ENCODE measurements around the gene BARX2. TPM values are rescaled to one million over a fixed set of nuclear protein-coding genes. Genes with fewer than 3 reads are reported as not detected.

The BARX2 gene
- total RNA-seq, 3 donors from 2014 or later (not counting 1 experiment from before 2014, with no cell fraction given) = not detected

- no peaks in the 10 kb centered on the region for H3K9me3 Mint-ChIP-seq
- H3K4me1 Mint-ChIP-seq = no peaks in the 10 kb centered on the region
- Histone ChIP-seq H3K36me3 (ENCODE audit: control insufficient read depth, insufficient read depth, low read length) (no peaks in the 10 kb centered on the region), H3K27me3 (ENCODE audit: control insufficient read depth, insufficient read depth, low read length) (no peaks in the 10 kb centered on the region), H3K4me1 (ENCODE audit: control insufficient read depth, insufficient read depth, low read length) (no peaks in the 10 kb centered on the region), H3K9me3 (ENCODE audit: control insufficient read depth, insufficient read depth, low read length) (no peaks in the 10 kb centered on the region), H3K27ac (ENCODE audit: low read length) (no peak overlapping the region), H3K4me3 (ENCODE audit: low read length) (no peak overlapping the region)
- TF ChIP-seq, protein P1, sequence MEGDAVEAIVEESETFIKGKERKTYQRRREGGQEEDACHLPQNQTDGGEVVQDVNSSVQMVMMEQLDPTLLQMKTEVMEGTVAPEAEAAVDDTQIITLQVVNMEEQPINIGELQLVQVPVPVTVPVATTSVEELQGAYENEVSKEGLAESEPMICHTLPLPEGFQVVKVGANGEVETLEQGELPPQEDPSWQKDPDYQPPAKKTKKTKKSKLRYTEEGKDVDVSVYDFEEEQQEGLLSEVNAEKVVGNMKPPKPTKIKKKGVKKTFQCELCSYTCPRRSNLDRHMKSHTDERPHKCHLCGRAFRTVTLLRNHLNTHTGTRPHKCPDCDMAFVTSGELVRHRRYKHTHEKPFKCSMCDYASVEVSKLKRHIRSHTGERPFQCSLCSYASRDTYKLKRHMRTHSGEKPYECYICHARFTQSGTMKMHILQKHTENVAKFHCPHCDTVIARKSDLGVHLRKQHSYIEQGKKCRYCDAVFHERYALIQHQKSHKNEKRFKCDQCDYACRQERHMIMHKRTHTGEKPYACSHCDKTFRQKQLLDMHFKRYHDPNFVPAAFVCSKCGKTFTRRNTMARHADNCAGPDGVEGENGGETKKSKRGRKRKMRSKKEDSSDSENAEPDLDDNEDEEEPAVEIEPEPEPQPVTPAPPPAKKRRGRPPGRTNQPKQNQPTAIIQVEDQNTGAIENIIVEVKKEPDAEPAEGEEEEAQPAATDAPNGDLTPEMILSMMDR (IDR thresholded peaks at IDR 0.05) = no peak
- H3K4me3 Mint-ChIP-seq = no peak overlapping the region
- intact Hi-C loops (cut with micrococcal nuclease) = no loop called here
- H3K27me3 Mint-ChIP-seq (ENCODE audit: low read depth in 2 of 2) = no peaks in the 10 kb centered on the region
- H3K36me3 Mint-ChIP-seq = no peaks in the 10 kb centered on the region
- no peak for DNase-seq
- WGBS (ENCODE audit: insufficient coverage) = 52% methylated on average over 3 of the region's 4 CpGs
- H3K27ac Mint-ChIP-seq = no peak overlapping the region
- no peak for ATAC-seq
Observed at GRCh38 chr11:129418039-129418438, 42.4 kb downstream of the BARX2 start.

- no peaks in the 10 kb centered on the region for H3K9me3 ChIP-seq (ENCODE audit: control insufficient read depth, insufficient read depth, low read length)
- Mint-ChIP-seq H3K27ac (no peak overlapping the region), H3K9me3 (no peaks in the 10 kb centered on the region), H3K27me3 (ENCODE audit: low read depth in 2 of 2) (peaks cover 4% of the 10 kb centered on the region in 2 donors), H3K36me3 (no peaks in the 10 kb centered on the region), H3K4me1 (no peaks in the 10 kb centered on the region), H3K4me3 (no peak overlapping the region)
- DNase-seq (no peak), ATAC-seq (no peak)
- intact Hi-C loops (cut with micrococcal nuclease) = no loop called here
- TF ChIP-seq, protein P1 (IDR thresholded peaks at IDR 0.05) = no peak
- no peaks in the 10 kb centered on the region for H3K36me3 ChIP-seq (ENCODE audit: control insufficient read depth, insufficient read depth, low read length)
- no peak overlapping the region for H3K4me3 ChIP-seq (ENCODE audit: low read length)
- H3K27ac ChIP-seq (ENCODE audit: low read length) = no peak overlapping the region
- 88% methylated on average over 2 of the region's 3 CpGs for WGBS (ENCODE audit: insufficient coverage)
- no peaks in the 10 kb centered on the region for H3K27me3 ChIP-seq (ENCODE audit: control insufficient read depth, insufficient read depth, low read length)
- H3K4me1 ChIP-seq (ENCODE audit: control insufficient read depth, insufficient read depth, low read length) = no peaks in the 10 kb centered on the region
Observed at GRCh38 chr11:129419386-129419785, 43.7 kb downstream of the BARX2 start.

DNA sequence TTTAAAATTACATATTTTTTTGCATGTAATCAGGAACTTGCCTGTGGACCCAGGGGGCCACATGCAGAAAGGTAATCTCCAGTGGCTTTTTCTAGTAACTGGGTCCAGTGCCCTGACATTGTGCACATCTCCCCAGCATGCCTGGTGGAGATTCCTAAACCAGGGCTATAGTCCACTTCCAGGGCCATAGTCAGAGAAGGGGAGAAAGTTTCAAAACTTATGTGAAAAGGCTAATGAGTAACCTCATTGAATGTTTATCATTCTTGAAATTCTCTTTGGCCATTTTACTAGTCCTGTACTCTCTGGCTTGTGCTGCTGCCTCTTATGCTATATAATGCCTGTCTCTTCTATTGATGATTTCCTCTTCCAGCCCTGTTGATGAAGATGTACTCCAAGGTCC, 47.8 kb downstream of the BARX2 start:
- no peaks in the 10 kb centered on the region for H3K36me3 Mint-ChIP-seq

GRCh38 chr11:129425214-129425613, 49.6 kb downstream of the BARX2 start:
- Mint-ChIP-seq H3K27ac (no peak overlapping the region), H3K27me3 (ENCODE audit: low read depth in 2 of 2) (peaks cover 9 to 13% of the 10 kb centered on the region in 2 donors), H3K9me3 (no peaks in the 10 kb centered on the region), H3K36me3 (no peaks in the 10 kb centered on the region), H3K4me1 (no peaks in the 10 kb centered on the region), H3K4me3 (no peak overlapping the region)
- no peak for DNase-seq
- TF ChIP-seq, protein P1 (IDR thresholded peaks at IDR 0.05) = no peak
- intact Hi-C loops (cut with micrococcal nuclease) = no loop called here
- Histone ChIP-seq H3K27ac (ENCODE audit: low read length) (no peak overlapping the region), H3K27me3 (ENCODE audit: control insufficient read depth, insufficient read depth, low read length) (no peaks in the 10 kb centered on the region), H3K4me3 (ENCODE audit: low read length) (no peak overlapping the region), H3K4me1 (ENCODE audit: control insufficient read depth, insufficient read depth, low read length) (no peaks in the 10 kb centered on the region), H3K9me3 (ENCODE audit: control insufficient read depth, insufficient read depth, low read length) (no peaks in the 10 kb centered on the region), H3K36me3 (ENCODE audit: control insufficient read depth, insufficient read depth, low read length) (no peaks in the 10 kb centered on the region)
- 66% methylated on average over 4 of the region's 4 CpGs for WGBS (ENCODE audit: insufficient coverage)
- no peak for ATAC-seq

More for the DNA sequence above, 47.8 kb downstream of the BARX2 start:
- ATAC-seq (no peak), DNase-seq (no peak)
- Histone ChIP-seq H3K27me3 (ENCODE audit: control insufficient read depth, insufficient read depth, low read length) (no peaks in the 10 kb centered on the region), H3K9me3 (ENCODE audit: control insufficient read depth, insufficient read depth, low read length) (no peaks in the 10 kb centered on the region), H3K27ac (ENCODE audit: low read length) (no peak overlapping the region), H3K4me3 (ENCODE audit: low read length) (no peak overlapping the region), H3K4me1 (ENCODE audit: control insufficient read depth, insufficient read depth, low read length) (no peaks in the 10 kb centered on the region), H3K36me3 (ENCODE audit: control insufficient read depth, insufficient read depth, low read length) (no peaks in the 10 kb centered on the region)
- H3K27ac Mint-ChIP-seq = no peak overlapping the region
- no peaks in the 10 kb centered on the region for H3K4me1 Mint-ChIP-seq
- no peak overlapping the region for H3K4me3 Mint-ChIP-seq
- TF ChIP-seq, protein P1 (IDR thresholded peaks at IDR 0.05) = no peak
- peaks cover 9 to 13% of the 10 kb centered on the region in 2 donors for H3K27me3 Mint-ChIP-seq (ENCODE audit: low read depth in 2 of 2)
- H3K9me3 Mint-ChIP-seq = no peaks in the 10 kb centered on the region
- intact Hi-C loops (cut with micrococcal nuclease) = no loop called here

Data from natural killer cell (primary cell).